GM11168 (cell line): ENCODE measurements around the gene PRKAG2.
"Not testable (repeated sequence)": the region's sequence is repeated elsewhere in the genome, so short reads cannot be mapped to it uniquely, and the experiment has no call there.

ENCODE experiments used
- in situ Hi-C: fragments of 300-500 bp; cut with MboI; formaldehyde crosslinking; loops from one replicate; pipeline ENCODE4 v1.12.0; 2022; ENCODE audit warnings: low sequenced_read_pairs; ENCODE audit not compliant: unreplicated experiment

PRKAG2 gene

DNA sequence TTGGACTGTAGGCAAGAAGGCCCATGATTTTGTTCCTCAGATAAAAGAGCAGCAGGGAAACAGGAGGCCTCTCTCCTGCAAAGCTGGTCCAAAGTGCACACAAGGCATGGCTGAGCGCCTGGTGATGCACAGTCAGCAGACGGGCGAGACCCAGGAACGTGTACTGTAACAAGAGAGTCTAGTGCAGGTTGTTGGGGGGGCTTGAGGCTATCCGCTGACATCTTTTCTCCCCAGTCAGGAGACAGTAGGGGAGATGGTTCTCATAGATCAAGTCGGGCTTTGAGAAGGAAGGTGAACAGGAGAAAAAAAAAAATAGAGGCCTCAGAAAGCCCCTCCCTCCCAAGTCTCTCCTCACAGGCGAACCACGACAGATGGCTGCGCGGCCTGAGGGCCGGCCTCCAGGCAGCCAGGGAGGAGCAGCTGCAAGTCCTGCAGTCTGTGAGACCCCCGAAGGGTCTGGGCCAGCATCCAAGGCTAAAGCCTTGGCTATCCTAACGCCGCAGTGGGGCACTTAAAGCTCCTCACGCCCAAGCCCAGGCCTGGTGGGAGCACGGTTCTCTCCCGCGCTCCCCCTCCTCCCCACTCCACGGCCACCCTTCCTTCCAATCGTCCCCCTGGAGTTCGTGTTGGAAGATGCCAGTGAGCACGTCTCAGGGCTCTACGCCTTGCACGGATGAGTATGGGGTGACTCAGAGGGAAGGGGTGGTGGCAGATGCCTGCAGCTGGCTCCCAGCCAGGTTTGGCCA, 68.3 kb downstream of the PRKAG2 start:
- in situ Hi-C loops: no loop called here

DNA sequence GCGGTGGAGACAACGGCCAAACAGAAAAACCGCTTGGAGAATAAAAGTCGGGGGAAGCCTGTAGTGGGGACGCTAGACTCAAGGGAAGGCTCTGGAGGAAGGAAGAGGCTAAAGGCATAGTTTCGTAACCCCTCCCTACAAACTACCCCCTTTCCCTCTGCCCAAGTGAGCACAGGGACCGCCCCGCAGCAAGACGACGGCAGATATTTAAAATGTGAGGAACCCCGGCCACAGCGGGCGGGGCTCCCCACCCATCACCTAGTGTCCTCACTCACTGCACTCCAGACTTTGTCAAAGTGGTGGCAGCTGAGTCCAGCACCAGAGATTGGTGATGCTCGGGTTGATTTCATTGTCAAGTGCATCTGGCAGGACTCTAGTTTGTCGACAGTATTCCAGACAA, 69.1 kb downstream of the PRKAG2 start:
- in situ Hi-C loops: no loop called here

DNA sequence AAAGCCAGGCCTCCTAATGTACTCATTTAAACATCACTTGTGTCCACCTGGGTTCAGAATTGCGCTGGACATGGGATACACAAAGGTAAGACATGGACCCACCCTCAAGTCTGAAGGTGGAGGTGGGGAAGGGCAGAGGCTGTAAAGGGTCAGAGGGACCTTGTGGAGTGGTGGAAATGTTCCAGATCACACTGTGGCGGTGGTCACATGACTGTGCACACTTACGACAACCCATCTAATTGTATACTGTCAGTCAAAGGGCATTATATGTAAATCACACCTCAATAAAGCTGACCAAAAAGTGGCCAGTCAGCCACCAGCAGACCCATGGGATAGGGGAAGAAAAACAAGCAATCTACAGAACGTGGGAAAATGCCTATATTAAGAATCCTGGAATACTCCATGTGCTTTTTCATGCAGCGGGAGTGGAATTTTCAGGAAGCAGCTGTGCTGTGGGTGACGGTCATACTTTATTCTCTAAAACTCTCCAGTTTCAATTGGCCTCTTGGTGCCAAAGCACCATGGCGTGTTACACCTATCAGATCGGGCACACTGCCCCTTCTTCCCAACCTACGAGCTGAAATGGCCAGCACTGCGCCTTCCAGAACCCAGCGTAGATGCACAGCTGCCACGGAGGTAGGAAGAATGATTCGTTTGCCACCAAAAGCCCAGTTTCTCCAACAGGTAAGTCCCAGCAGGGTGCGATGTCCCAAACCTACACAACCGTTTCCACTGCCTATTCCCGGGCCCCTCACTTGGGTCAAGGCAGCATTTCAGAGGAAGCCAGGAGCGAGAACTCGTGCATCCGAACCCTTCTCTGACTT, 69.8 kb downstream of the PRKAG2 start:
- in situ Hi-C loops: no loop called here

DNA sequence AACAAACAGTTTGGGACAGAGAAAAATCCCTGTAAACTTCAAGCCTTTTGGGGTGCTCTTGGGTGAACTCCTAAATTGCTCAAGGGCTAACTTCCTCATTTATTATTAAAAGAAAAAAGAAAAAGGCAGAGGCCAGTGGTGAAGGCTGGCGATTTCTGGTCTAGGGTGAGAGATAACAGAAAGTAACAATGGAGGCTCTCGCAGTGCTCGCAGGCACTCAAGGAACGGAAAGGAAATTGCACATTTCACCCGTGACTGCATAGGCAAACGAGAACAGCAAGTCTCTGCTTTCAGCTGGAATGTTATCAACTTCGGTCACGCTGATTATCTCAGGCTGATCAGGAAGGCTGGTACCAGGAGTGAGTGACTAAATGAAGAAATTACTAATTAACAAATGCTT, 70.7 kb downstream of the PRKAG2 start:
- in situ Hi-C loops: no loop called here

DNA sequence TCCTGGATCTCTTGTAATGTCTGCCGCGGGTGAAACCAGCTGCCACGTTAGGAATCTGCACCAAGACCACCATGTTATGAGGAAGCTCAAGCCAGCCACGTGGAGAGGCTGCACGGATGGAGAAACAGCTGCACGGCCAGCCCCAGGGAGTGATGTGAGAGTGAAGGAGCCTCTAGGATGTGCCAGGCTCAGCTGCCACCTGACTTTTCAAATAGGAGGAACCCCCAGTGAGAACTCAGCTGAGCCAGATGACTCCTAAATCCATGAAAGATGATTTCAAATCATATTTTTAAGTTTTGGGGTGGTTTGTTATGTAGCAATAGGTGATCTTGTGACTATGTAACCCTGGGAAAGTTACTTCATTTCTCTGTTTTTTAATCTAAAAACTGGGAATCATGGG, 71.7 kb downstream of the PRKAG2 start:
- in situ Hi-C loops: no loop called here

DNA sequence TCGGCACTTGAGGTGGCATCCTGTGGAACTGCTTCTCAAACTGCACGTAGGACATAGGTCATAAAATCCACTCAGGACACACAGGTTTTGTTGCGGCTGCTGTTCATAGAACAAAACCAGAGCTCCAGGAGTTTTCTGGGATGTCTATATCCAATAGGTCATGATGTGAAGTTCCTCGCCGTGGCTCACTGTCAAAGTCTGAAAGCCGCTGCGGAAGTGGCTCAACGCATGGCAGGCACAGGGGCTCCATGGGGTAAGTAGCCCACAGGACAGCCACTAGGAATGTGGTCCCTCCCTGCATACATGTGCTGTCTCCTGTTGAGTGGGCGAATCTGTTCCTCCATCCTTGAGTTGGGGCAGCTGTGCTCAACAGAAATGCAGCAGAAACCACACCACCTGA, 72.2 kb downstream of the PRKAG2 start:
- in situ Hi-C loops: no loop called here

DNA sequence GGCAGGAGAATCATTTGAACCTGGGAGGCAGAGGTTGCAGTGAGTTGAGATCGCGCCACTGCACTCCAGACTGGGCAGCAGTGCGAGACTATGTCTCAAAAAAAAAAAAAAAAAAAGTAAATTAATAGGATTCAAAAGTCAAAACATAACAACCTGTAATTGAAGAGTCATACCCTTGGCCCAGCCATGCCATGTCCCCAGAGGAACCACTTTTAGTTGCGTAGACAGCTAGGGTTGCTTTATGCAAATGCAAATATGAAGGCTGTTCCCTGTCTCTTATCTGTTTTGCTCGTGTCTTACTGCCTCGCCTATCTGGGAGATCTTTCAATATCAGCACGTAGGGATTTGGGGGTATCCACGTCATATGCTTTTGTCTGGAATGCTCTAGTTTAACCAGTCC, 73.1 kb downstream of the PRKAG2 start:
- in situ Hi-C loops: no loop called here

DNA sequence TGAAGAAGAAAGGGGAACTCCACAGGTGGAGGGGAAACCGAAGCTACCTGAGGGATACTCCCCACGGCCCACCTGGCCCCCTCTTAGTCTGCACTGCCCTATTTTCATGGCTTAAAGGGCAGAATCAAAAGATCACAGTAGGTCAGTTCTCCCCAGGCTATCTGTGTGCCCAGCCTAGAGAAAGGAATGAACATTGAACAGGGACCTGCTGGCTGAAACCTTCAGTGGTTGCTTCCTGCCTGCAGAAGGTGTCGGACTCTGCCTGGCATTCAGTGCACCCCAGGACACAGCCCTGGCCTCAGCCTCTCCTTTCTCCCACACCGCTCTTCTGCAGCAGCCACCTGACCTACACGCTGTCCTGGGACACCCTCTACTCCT, 74.5 kb downstream of the PRKAG2 start:
- in situ Hi-C loops: no loop called here

DNA sequence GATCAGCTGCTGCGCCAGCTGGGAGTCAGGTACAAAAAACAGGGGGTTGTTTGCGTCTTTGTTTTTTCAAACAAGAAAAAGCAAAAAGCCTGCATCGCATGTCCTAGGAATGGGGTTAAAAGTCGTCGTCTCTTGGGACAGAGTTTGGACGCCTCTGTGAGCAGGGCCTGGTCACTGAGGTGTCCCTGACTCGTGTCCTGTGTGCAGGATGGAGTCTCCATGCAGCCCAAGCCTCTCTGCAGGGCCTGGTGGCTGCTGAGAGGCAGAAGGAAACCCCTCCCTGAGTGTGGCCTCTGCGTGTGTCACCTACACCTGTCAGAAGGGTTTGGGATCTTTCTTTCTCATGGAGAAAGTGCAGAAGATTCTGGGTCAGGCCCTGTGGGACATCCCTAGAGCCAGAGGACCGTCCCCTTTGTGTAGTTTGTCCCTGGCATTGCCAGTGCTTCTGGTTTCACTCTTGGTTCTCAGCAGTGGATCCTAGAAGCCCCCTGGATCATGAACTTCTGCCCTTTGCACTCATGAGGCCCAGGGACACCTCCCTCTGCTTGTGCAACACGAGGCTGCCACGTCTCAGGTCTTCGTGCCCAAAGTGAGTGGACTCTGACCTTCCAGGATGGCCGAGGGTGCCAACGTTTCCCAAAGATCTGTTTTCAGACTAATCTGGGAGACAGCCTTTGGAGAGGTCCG, 75.0 kb downstream of the PRKAG2 start:
- in situ Hi-C loops: no loop called here

DNA sequence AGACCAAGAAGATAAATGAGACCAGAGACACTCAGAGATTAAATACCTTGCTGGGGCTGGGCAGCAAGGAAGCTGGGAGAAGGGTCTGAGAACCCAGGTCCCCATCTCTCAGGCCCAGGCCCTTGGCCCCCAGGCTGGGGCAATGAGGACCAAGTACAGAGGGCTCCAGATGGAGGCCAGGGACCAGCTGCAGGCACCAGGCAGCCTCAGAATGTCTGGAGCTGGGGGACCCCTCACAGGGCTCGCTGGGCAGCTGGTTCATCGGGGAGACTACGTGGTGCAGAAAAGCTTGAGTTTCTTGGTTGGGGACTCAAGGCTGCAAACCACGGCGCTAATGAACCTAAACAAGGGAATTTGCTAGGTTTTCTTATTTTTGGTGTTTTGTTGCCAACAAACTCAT, 75.6 kb downstream of the PRKAG2 start:
- in situ Hi-C loops: no loop called here

DNA sequence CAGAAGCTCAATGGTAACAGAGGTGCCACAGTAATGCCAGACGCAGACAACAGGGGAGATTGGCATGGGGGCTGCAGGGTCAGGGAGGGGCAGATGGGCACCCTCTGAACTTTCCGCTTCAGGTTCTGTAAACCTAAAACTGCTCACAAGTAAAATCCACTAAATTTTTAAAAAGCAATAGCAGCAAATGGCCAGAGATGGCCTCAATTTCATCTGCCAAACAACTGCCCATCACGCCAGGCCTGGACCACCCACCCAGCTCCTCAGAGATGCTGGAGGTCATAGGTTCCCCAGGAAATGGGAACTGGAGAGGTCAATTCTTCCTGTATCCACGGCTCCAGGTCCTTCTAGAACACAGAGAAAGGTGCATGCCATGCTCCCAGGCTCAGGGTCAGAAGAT, 76.1 kb downstream of the PRKAG2 start:
- in situ Hi-C loops: no loop called here

DNA sequence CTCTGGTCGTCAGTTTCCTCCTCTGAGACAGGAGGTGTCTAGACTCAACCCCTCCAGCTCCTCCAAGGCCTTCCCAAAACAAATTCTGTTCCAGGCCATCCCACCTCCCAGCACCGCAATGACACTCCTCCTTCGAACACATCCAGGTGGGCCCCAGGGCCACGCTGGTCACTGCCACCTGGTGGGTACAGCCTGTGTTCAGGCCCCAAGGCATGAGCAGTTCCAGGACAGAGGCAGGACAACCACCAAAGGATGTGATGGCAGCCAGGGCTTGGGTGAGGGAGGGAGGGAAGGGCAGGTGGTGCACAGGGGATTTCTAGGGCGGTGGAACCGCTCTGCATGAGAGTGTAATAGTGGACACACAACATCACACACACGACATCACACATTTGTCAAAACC, 76.5 kb downstream of the PRKAG2 start:
- in situ Hi-C loops: no loop called here

DNA sequence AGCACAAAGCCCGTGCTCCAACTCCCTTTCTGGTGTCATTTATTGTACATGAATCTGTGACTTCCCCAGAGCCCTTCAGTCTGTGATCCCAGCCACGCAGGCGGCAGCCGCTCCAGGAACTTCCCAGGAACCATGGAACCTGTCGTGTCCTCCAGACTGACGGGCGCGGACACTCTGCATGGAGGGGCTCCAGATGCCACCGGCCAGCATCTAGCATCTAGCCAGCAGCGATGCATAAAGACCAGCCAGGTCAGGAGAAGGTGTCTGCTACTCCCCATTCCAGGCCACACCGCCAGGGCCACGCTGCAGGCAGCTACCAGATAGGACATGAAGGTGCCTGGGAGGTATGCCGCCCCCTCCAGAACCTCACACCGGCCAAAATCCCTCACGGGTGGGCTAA, 77.4 kb downstream of the PRKAG2 start:
- in situ Hi-C loops: no loop called here

DNA sequence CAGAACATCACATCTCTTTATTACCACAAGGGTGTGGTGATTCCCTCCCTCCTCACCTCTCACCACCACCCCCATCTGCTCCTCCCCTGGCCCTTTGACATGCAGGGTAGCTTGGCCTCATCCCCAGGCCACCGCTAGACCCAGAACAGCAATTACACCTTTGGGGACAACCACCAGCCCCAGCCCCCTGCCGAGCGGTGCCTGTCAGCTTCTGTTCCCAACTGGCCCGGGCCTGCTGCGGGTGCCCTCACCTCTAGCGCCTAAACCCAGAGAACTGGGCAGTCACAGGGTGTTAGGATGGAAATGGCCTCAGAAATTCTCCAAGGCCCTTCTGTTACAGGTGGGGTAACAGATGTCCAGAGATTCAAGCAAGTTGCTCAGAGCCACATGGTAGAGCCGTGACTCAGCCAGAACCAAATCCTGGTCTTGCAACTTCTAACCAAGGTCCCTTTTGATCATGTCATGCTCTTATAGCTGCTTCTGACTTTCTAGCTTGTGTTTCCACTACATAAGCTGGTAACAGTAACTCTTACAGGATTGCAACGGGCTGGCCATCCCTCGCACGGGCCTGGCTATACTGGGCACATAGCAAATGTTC, 78.0 kb downstream of the PRKAG2 start:
- in situ Hi-C loops: no loop called here

DNA sequence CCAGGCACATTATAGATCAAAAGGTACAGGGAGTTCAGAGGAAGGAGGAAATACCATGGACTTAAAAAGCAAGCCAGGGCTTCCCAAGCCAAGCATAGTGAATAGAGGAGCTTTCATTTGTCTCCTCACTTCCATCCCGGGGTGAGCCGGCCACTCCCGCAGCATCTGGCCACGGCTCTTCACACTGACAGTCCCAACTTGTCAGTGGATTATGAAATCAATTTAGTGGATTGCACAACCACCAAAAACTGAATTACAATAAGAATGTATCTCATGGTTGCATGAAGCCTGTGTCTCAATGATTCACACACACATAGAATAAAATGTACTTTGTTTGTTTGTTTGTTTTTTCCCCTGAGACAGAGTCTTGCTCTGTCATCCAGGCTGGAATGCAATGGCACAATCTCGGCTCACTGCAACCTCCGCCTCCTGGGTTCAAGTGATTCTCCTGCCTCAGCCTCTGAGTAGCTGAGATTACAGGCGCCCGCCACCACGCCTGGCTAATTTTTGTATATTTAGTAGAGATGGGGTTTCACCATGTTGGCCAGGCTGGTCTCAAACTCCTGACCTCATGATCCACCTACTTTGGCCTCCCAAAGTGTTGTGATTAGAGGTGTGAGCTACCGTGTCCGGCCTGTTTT, 79.1 kb downstream of the PRKAG2 start:
- in situ Hi-C loops: not testable (repeated sequence)

DNA sequence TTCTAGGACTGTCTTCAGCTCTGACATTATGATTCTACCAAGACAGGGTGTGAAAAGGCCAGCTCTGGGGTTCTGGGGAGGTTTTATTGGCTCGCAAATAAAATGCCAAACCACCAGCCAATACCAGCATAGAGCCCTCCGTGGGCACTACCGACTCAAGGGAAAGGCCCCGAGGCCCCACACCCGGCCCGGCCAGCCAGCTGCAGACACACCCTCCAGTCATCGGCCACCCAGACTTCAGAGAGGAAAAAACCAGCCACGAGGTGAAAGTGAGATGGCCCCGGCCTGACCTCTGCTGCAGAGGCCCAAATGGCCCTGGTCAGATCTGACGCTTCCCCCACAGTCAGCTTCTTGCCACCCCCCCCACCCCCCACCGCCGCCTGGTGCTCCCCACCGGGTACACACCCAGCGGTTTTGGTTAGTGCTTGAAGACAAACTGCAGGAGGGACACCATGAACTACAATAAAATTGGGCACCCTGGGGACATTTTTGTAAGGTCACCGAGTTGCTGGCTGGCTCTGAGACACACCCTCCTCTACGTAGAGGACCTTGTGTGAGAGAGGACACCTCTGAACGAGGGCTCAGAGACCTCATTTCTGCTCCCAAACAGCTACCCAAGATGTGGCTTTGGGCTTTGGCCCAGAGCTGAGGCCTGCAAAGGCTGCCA, 79.9 kb downstream of the PRKAG2 start:
- in situ Hi-C loops: no loop called here

DNA sequence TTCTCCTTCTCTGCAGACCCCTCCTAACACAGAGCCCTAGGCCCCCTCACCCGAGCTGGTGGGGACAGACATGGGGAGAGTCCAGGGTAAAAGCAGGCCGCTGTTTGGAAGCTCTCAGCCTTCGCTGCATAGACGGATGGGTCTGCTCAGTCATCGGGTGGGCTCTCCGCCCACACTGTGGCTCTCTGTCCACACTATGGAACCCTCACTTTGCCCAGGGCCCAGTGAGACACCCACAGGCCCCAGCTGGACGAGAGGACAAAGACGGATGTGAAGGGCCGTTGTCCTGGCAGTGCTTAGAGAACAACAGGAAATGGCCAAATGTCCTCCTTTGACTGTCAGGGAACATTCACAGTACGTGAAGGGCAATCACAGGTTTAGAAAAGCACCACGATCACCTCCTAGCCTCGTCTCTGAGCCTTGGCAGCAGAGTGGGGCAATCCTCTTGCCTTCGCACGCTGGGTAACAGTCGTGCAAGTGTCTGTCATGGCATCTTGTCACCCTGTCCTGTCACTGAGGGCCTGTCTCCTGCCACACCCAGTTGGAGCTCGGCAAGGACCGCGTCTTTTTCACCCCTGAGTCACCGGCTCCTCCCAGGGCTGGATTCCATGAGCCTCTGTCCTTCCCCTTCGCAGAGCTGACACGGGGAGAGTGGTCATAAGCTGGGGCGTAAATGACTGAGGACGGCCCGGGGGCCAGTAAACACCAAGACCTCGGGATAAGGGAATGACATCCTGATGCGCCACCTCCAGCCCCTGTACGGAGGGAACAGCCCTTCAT, 80.6 kb downstream of the PRKAG2 start:
- in situ Hi-C loops: no loop called here

DNA sequence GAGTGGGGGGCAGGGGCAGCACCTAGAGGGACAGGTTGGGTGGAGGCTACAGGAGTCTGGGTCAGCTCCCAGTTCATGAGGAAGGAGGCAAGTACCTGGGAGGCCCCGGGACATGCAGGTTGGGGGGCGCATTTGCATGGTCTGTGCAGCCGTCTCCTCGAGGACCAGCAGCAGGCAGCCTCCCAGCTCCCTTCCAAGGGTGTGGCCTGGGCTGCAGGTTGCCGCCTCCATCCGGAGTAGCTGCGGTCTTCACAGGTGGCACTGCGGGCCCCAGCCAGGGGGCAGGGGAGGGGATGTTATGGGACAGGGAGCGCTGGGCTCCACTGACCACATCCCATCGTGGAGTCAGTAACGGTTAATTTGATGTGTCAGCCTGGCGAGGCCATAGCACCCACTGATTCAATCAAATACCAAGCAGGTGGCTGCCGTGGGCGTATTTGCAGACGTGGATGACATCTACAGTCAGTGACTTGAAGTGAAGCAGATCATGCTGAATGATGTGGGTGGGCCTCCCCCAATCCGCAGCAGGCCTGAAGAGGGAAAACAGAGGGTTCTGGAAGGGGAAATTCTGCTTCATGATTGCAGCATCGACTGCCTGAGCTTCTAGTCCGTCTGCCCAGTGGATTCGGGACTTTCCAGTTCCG, 81.6 kb downstream of the PRKAG2 start:
- in situ Hi-C loops: no loop called here
